Colonic mucosa (tissue), 4 donors: Measurements from ENCODE around the gene LRRC42. TPM values are rescaled to one million over a fixed set of nuclear protein-coding genes. Genes with fewer than 3 reads are reported as not detected.

Experiments
- DNase-seq: peaks from one replicate; pipeline ENCODE4 v3.0.0-alpha.2; 2020
- H3K27ac ChIP-seq: fragments of 200-600 bp; one replicate; pipeline ENCODE4 v1.8.0; 2021
- H3K27me3 ChIP-seq: fragments of 200-600 bp; one replicate; pipeline ENCODE4 v1.8.0; 2021
- H3K36me3 ChIP-seq: fragments of 200-600 bp; one replicate; pipeline ENCODE4 v1.8.0; 2021
- H3K4me1 ChIP-seq: fragments of 200-600 bp; one replicate; pipeline ENCODE4 v1.8.0; 2021; ENCODE audit warnings: mild to moderate bottlenecking
- H3K4me3 ChIP-seq: fragments of 200-600 bp; one replicate; pipeline ENCODE4 v1.8.0; 2021
- H3K9ac ChIP-seq, 2 donors: one replicate each; pipeline ENCODE4 v1.7.0; 2013; ENCODE audit warnings: control low read depth in 2 of 2, low read depth in 2 of 2, low read length in 2 of 2
- H3K9me3 ChIP-seq: fragments of 200-600 bp; one replicate; pipeline ENCODE4 v1.8.0; 2021
- CTCF ChIP-seq: fragments of 200-600 bp; IDR thresholded peaks from one replicate; pipeline ENCODE4 v1.8.0; 2022; ENCODE audit warnings: antibody characterized with exemption, mild to moderate bottlenecking
- intact Hi-C: fragments of 100-400 bp; cut with DNase I; formaldehyde crosslinking; loops from one replicate; pipeline ENCODE4 v1.14.1; 2022
- total RNA-seq, 2 donors: library from RNA; stranded (reverse); fragmentation: NEBNext Ultra II Directional in 1 of 2; extraction: Animal tissue kit (Norgen Biotek cat#: 25700) in 1 of 2; gene quantifications; one replicate each; pipeline ENCODE4 v1.2.1, GENCODE V29; 2021
- donor health status: healthy.
- donor health status: DM: no; HTN: no; CAD: no.
- donor health status: DM: no; HTN: no; CAD: no.

Gene LRRC42
- total RNA-seq, 2 donors from 2014 or later, result 23.2 to 24.8 TPM

GRCh38 chr1:53905509-53905908 is 40.6 kb upstream of the LRRC42 start:
- intact Hi-C loops, result no loop called here
- no peaks in the 10 kb centered on the region for H3K9me3 ChIP-seq
- TF ChIP-seq CTCF, result no peak

GRCh38 chr1:53906121-53906520 is 40.0 kb upstream of the LRRC42 start:
- TF ChIP-seq CTCF, result no peak
- no peak overlapping the region for H3K27ac ChIP-seq
- intact Hi-C loops, result no loop called here
- no peaks in the 10 kb centered on the region for H3K27me3 ChIP-seq
- DNase-seq, result no peak
- no peaks in the 10 kb centered on the region for H3K36me3 ChIP-seq
- no peaks in the 10 kb centered on the region for H3K9me3 ChIP-seq
- no peaks in the 10 kb centered on the region for H3K4me1 ChIP-seq
- no peak overlapping the region for H3K4me3 ChIP-seq
- no peak overlapping the region for H3K9ac ChIP-seq

More at GRCh38 chr1:53905509-53905908, 40.6 kb upstream of the LRRC42 start:
- H3K9ac ChIP-seq, result no peak overlapping the region
- H3K4me3 ChIP-seq, result no peak overlapping the region
- no peak overlapping the region for H3K27ac ChIP-seq
- DNase-seq, result no peak
- H3K36me3 ChIP-seq, result no peaks in the 10 kb centered on the region
- H3K27me3 ChIP-seq, result no peaks in the 10 kb centered on the region
- H3K4me1 ChIP-seq, result no peaks in the 10 kb centered on the region

GRCh38 chr1:53909946-53910345 is 36.2 kb upstream of the LRRC42 start:
- no peak for TF ChIP-seq CTCF
- Histone ChIP-seq H3K9ac (no peak overlapping the region), H3K4me1 (no peaks in the 10 kb centered on the region), H3K27ac (no peak overlapping the region), H3K36me3 (no peaks in the 10 kb centered on the region), H3K9me3 (no peaks in the 10 kb centered on the region), H3K4me3 (no peak overlapping the region), H3K27me3 (no peaks in the 10 kb centered on the region)
- DNase-seq, result no peak
- intact Hi-C loops, result no loop called here

- no peaks in the 10 kb centered on the region for H3K9me3 ChIP-seq
- intact Hi-C loops, result no loop called here
- no peaks in the 10 kb centered on the region for H3K4me1 ChIP-seq
- H3K27ac ChIP-seq, result no peak overlapping the region
- H3K9ac ChIP-seq, result no peak overlapping the region
- H3K4me3 ChIP-seq, result no peak overlapping the region
- H3K36me3 ChIP-seq, result no peaks in the 10 kb centered on the region
- DNase-seq, result no peak
- no peak for TF ChIP-seq CTCF
- H3K27me3 ChIP-seq, result no peaks in the 10 kb centered on the region
Observed at GRCh38 chr1:53911442-53911841, 34.7 kb upstream of the LRRC42 start.

GRCh38 chr1:53913352-53914033 is 32.7 kb upstream of the LRRC42 start:
- Histone ChIP-seq H3K9me3 (no peaks in the 10 kb centered on the region), H3K27ac (no peak overlapping the region), H3K4me3 (no peak overlapping the region), H3K27me3 (no peaks in the 10 kb centered on the region), H3K9ac (no peak overlapping the region), H3K4me1 (no peaks in the 10 kb centered on the region), H3K36me3 (no peaks in the 10 kb centered on the region)
- DNase-seq, result no peak
- intact Hi-C loops, result no loop called here
- no peak for TF ChIP-seq CTCF
